C1 segment of cervical spinal cord (tissue), 14 donors: ENCODE data around the gene KCNN1.

ENCODE experiments used
- DNase-seq, 14 donors: peaks; one replicate each; lab custom pipeline; 2025; lab: John Stamatoyannopoulos, UW

The KCNN1 gene

GRCh38 chr19:18027151-18027550 is 60.2 kb downstream of the KCNN1 start:
- no peak for DNase-seq

GRCh38 chr19:18029617-18030338 is 62.9 kb downstream of the KCNN1 start:
- peak in 6 of 14 donors; percentile 10 to 71 (median 24) for DNase-seq

- peak in 2 of 14 donors; percentile 11 to 48 for DNase-seq
Observed at GRCh38 chr19:18031401-18031800, 64.5 kb downstream of the KCNN1 start.

GRCh38 chr19:18032102-18032501 is 65.2 kb downstream of the KCNN1 start:
- peak in 1 of 14 donors; percentile 8 for DNase-seq

- DNase-seq, result no peak
Observed at GRCh38 chr19:18041054-18041453, 74.1 kb downstream of the KCNN1 start.

GRCh38 chr19:18043676-18044075 is 76.8 kb downstream of the KCNN1 start:
- DNase-seq, result no peak

GRCh38 chr19:18044825-18045304 is 78.0 kb downstream of the KCNN1 start:
- DNase-seq, result peak in 10 of 14 donors; percentile 4 to 54 (median 33)

GRCh38 chr19:18045307-18046050 is 78.6 kb downstream of the KCNN1 start:
- no peak for DNase-seq

GRCh38 chr19:18046059-18046718 is 79.3 kb downstream of the KCNN1 start:
- DNase-seq, result no peak

GRCh38 chr19:18049385-18049784 is 82.5 kb downstream of the KCNN1 start:
- peak in 13 of 14 donors; percentile 9 to 78 (median 45) for DNase-seq
